ENCODE results near the gene LTBP3. TPM values are rescaled to one million over a fixed set of nuclear protein-coding genes. Genes with fewer than 3 reads are reported as not detected.

Gene LTBP3
- total and polyA plus RNA-seq, 2 donors (not counting 3 experiments of a cell fraction or from before 2014, with no cell fraction given), result 120 to 209 TPM

- dilution Hi-C loops (cut with MboI; ENCODE audit: extremely low pct_ligation_motif_present, low sequenced_read_pairs) (no loop called here), intact Hi-C loops (cut with micrococcal nuclease) (no loop called here)
- H3K4me3 ChIP-seq (replicated peaks in 1 of 3; ENCODE audit: insufficient read depth in 1 of 3, low read depth in 1 of 3, low read length in 3 of 3), result no peak overlapping the region
- H3K9ac ChIP-seq (replicated peaks; ENCODE audit: extremely low read depth, insufficient read depth, low read length), result no peak overlapping the region
- ChIA-PET POLR2A (no interaction called here), CTCF (interaction anchor here (0.6 to 1.6 kb wide), 3 partner anchors 11 to 24 kb away, joined by 4 to 5 read pairs (median 4); partner anchors contain the start of genes FAM89B and ZNRD2)
- DNase-seq (ENCODE audit: low read depth, low spot score) (no peak), FAIRE-seq (no peak)
- no TSS peak for BruUV-seq (replicated peaks)
- H3K4me1 ChIP-seq (ENCODE audit: control insufficient read depth, extremely low read depth, insufficient read depth, low read length), result no peaks in the 10 kb centered on the region
- H3K27me3 ChIP-seq (ENCODE audit: control insufficient read depth in 2 of 2, insufficient read depth in 2 of 2, low read length in 2 of 2), result no peaks in the 10 kb centered on the region
- TF ChIP-seq MAX (IDR thresholded peaks at IDR 0.05; ENCODE audit: insufficient read depth, insufficient read length) (no peak), POLR2A (IDR thresholded peaks at IDR 0.05; ENCODE audit: low read depth, low read length) (no peak), EZH2 (IDR thresholded peaks at IDR 0.05; ENCODE audit: borderline replicate concordance, low read depth, low read length, severe bottlenecking) (no peak), MYC (IDR thresholded peaks at IDR 0.05; ENCODE audit: low read depth, low read length) (no peak), JUN (IDR thresholded peaks at IDR 0.05; ENCODE audit: borderline replicate concordance, insufficient read depth, insufficient read length, low read depth) (no peak), GATA2 (IDR thresholded peaks at IDR 0.05; ENCODE audit: insufficient read depth, insufficient read length, low read depth, low read length) (no peak), POLR2AphosphoS5 (IDR thresholded peaks at IDR 0.05; ENCODE audit: insufficient read depth, low read depth, low read length) (no peak), CTCF (IDR thresholded peaks at IDR 0.05; ENCODE audit: extremely low read depth in 1 of 2, insufficient read depth in 1 of 2, low read depth in 1 of 2, low read length in 2 of 2) (no peak), FOS (IDR thresholded peaks at IDR 0.05; ENCODE audit: borderline replicate concordance, insufficient read depth, low read length) (no peak)
- H3K9me1 ChIP-seq (replicated peaks; ENCODE audit: control insufficient read depth, extremely low read depth, insufficient read depth, low read length), result no peaks in the 10 kb centered on the region
- no peaks in the 10 kb centered on the region for H3K79me2 ChIP-seq (ENCODE audit: control insufficient read depth, insufficient read depth, low read length)
- H3K36me3 ChIP-seq (ENCODE audit: control insufficient read depth in 2 of 2, extremely low read depth in 1 of 2, insufficient read depth in 2 of 2, low read length in 2 of 2), result peaks cover 0 to 41% of the 10 kb centered on the region in 2 experiments
- no peak overlapping the region for H3K4me2 ChIP-seq (ENCODE audit: insufficient read depth, low read length)
- no peak overlapping the region for H3K27ac ChIP-seq (ENCODE audit: insufficient read depth, low read depth, low read length)
- H4K20me1 ChIP-seq (replicated peaks; ENCODE audit: control insufficient read depth, extremely low read depth, insufficient read depth, low read length), result no peaks in the 10 kb centered on the region
- no peak overlapping the region for H2AFZ ChIP-seq (ENCODE audit: low read depth, low read length)
- H3K9me3 ChIP-seq (replicated peaks; ENCODE audit: control insufficient read depth, insufficient read depth, low read length), result no peaks in the 10 kb centered on the region
Observed at GRCh38 chr11:65548395-65548794, 9.8 kb downstream of the LTBP3 start.

Measured in endothelial cell of umbilical vein (primary cell).